Stimulated activated CD8-positive, alpha-beta memory T cell treated with anti-CD3 and anti-CD28 coated beads, Interleukin-7, amount 100 ng/mL, for 24 hours (primary cell): ENCODE measurements around the gene MYO1E.

Source experiments
- DNase-seq: peaks from one replicate; pipeline ENCODE4 v3.0.0-alpha.2; 2020; ENCODE audit warnings: low read depth

Gene MYO1E

GRCh38 chr15:59259137-59259943, 113.3 kb downstream of the MYO1E start:
- no peak for DNase-seq

DNA sequence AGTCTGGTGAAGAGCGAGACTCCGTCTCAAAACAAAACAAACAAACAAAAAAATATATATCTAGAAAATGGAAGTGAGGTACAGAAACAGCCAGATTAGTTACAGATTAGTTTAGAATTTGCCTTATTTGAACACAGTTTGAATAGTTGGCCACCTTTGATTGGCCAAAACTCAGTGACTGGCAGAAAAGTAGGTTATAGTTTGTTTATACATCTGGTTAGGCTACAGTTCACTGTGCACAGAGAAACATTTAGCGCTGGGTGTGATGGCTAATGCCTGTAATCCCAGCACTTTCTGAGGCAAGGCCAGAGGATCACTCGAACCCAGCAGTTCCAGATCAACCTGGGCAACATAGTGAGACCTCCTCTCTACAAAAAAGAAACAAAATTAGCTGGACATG, 114.4 kb downstream of the MYO1E start:
- no peak for DNase-seq

- no peak for DNase-seq
These were observed 115.5 kb downstream of the MYO1E start for GRCh38 chr15:59257140-59257539.

GRCh38 chr15:59256482-59256881, 116.2 kb downstream of the MYO1E start:
- DNase-seq, result no peak

- no peak for DNase-seq
These were observed 116.9 kb downstream of the MYO1E start for GRCh38 chr15:59255680-59256336.

GRCh38 chr15:59252137-59252536, 120.5 kb downstream of the MYO1E start:
- DNase-seq, result no peak

- no peak for DNase-seq
These were observed 121.4 kb downstream of the MYO1E start for GRCh38 chr15:59251001-59251845.

- DNase-seq, result no peak
These were observed 122.4 kb downstream of the MYO1E start for GRCh38 chr15:59250249-59250648.

- DNase-seq, result no peak
These were observed 122.9 kb downstream of the MYO1E start for GRCh38 chr15:59249816-59250215.

- peak; percentile 29 for DNase-seq
These were observed 125.3 kb downstream of the MYO1E start for GRCh38 chr15:59247364-59247763.

GRCh38 chr15:59245559-59245958, 127.1 kb downstream of the MYO1E start:
- no peak for DNase-seq

DNA sequence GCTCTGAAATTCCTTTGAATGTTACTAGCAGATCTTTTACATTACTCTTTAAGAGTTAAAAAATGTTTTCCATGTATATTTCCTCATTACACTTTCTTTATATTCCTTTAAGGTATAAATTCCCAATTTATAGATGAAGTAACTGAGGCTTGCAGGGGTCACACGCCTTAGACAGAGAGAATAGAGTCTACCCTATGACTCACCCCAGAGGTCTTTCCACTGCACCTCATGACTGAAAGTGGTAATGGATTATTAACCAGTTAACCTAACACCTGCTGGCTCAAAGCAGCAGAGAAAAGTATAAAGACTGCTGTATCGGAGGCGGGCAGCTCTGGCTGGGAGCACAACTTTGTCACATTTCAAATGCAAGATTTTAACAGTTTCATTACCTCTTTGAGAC, 128.3 kb downstream of the MYO1E start:
- no peak for DNase-seq

DNA sequence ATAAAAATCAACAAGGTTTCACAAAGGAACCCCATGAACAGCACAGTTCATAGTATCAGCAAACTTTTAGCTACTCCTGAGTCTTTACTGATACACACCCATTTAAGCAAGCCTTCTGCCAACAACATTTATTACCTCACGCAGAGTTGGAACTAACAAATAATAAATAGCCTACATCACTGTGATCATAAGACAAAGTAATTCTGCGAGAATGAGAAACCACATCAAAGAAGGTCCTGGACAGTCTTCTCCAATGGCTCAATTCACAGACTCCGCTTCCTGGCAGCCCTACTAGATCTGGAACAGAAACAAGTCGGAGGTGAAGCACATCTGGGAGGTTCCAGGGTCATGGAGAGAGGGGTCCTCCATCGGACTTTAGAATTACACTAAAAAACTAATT, 129.0 kb downstream of the MYO1E start:
- no peak for DNase-seq

GRCh38 chr15:59242649-59243048, 130.0 kb downstream of the MYO1E start:
- DNase-seq, result no peak

DNA sequence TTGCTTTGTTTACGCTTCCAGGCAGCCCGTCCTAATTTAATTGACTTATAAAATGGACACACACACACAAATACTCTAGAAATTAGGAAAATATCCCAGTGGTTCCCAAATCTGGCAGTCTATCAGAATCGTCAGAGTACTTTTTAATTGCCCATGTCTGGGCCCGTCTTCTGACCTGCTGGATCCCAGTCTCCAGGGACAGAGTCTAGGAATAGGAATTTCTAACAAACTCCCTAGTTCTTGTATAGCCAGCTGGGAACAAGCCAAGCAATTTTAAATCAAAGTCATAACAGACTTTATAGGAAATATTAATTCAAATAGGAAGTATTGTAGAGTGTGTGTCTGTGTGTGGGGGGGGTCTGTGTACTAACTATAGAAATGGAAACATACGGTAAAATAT, 132.6 kb downstream of the MYO1E start:
- no peak for DNase-seq

- no peak for DNase-seq
These were observed 134.7 kb downstream of the MYO1E start for GRCh38 chr15:59237924-59238331.

GRCh38 chr15:59237119-59237855, 135.4 kb downstream of the MYO1E start:
- no peak for DNase-seq

GRCh38 chr15:59236394-59236793, 136.3 kb downstream of the MYO1E start:
- DNase-seq, result no peak

GRCh38 chr15:59232476-59232875, 140.2 kb downstream of the MYO1E start:
- no peak for DNase-seq

- DNase-seq, result no peak
These were observed 142.1 kb downstream of the MYO1E start for GRCh38 chr15:59230531-59231055.

DNA sequence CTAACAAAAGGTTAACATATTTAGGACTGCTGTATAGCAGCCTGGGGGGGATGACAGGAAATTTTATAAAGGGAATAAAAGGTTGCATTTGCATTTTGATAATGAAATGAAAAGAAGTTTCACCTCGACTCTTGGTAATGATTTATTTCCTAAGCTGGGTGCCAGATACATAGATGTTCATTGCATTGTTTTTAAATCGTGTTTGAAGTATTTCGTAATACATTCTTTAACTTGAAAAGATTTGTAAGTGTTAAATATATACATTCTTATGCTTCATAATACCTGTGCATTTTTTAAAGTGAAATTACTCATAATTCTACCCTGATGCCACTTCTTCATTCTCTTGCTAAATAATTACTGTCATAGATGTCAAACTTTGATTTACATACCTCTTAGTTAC, 143.2 kb downstream of the MYO1E start:
- DNase-seq, result no peak

GRCh38 chr15:59229015-59229414, 143.7 kb downstream of the MYO1E start:
- DNase-seq, result no peak
